ENCODE measurements around the gene TAX1BP3.

DNA sequence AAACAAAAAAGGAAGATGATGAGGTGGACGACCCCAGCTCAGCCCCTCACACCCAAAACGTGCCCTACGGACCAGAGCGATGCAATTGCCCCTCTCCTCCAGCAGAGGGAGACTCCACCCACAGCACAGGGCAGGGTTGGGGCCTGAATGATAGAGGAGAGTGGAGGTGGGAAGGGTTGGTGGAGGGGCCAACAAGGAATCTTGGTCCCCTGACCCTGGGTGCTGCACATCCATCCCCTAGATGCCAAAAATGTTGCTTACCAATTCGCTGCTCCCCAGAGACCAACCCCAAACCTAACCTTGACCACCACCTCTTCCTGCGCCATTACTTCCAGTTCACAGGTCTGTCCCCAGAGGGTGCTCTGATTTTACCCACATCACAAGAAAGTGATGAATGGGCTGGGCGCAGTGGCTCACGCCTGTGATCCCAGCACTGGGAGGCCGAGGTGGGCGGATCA, 14.7 kb upstream of the TAX1BP3 start:
- TF ChIP-seq EP300 (IDR thresholded peaks at IDR 0.05; ENCODE audit: borderline replicate concordance in 1 of 2, low read depth in 1 of 2, low read length in 1 of 2): no peak
- TF ChIP-seq NFIC (IDR thresholded peaks at IDR 0.05; ENCODE audit: borderline replicate concordance): no peak
- TF ChIP-seq, protein P1, sequence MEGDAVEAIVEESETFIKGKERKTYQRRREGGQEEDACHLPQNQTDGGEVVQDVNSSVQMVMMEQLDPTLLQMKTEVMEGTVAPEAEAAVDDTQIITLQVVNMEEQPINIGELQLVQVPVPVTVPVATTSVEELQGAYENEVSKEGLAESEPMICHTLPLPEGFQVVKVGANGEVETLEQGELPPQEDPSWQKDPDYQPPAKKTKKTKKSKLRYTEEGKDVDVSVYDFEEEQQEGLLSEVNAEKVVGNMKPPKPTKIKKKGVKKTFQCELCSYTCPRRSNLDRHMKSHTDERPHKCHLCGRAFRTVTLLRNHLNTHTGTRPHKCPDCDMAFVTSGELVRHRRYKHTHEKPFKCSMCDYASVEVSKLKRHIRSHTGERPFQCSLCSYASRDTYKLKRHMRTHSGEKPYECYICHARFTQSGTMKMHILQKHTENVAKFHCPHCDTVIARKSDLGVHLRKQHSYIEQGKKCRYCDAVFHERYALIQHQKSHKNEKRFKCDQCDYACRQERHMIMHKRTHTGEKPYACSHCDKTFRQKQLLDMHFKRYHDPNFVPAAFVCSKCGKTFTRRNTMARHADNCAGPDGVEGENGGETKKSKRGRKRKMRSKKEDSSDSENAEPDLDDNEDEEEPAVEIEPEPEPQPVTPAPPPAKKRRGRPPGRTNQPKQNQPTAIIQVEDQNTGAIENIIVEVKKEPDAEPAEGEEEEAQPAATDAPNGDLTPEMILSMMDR (IDR thresholded peaks at IDR 0.05): peak; percentile 90
- TF ChIP-seq POLR2AphosphoS5 (IDR thresholded peaks at IDR 0.05; ENCODE audit: low read depth, low read length): no peak
- TF ChIP-seq GABPA (IDR thresholded peaks at IDR 0.05; ENCODE audit: low read depth): no peak
- TF ChIP-seq, protein P2, sequence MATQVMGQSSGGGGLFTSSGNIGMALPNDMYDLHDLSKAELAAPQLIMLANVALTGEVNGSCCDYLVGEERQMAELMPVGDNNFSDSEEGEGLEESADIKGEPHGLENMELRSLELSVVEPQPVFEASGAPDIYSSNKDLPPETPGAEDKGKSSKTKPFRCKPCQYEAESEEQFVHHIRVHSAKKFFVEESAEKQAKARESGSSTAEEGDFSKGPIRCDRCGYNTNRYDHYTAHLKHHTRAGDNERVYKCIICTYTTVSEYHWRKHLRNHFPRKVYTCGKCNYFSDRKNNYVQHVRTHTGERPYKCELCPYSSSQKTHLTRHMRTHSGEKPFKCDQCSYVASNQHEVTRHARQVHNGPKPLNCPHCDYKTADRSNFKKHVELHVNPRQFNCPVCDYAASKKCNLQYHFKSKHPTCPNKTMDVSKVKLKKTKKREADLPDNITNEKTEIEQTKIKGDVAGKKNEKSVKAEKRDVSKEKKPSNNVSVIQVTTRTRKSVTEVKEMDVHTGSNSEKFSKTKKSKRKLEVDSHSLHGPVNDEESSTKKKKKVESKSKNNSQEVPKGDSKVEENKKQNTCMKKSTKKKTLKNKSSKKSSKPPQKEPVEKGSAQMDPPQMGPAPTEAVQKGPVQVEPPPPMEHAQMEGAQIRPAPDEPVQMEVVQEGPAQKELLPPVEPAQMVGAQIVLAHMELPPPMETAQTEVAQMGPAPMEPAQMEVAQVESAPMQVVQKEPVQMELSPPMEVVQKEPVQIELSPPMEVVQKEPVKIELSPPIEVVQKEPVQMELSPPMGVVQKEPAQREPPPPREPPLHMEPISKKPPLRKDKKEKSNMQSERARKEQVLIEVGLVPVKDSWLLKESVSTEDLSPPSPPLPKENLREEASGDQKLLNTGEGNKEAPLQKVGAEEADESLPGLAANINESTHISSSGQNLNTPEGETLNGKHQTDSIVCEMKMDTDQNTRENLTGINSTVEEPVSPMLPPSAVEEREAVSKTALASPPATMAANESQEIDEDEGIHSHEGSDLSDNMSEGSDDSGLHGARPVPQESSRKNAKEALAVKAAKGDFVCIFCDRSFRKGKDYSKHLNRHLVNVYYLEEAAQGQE (IDR thresholded peaks at IDR 0.05; ENCODE audit: low read depth, low read length): no peak
